HS-27A (cell line): ENCODE measurements around the gene GMDS.

ENCODE experiments used
- DNase-seq: peaks from one replicate; pipeline ENCODE4 v3.0.0-alpha.2; 2012; ENCODE audit warnings: low read depth, missing footprints

GMDS gene

GRCh38 chr6:1604158-1605003, 641.0 kb downstream of the GMDS start:
- no peak for DNase-seq

GRCh38 chr6:1603708-1604107, 641.7 kb downstream of the GMDS start:
- DNase-seq, result no peak

DNA sequence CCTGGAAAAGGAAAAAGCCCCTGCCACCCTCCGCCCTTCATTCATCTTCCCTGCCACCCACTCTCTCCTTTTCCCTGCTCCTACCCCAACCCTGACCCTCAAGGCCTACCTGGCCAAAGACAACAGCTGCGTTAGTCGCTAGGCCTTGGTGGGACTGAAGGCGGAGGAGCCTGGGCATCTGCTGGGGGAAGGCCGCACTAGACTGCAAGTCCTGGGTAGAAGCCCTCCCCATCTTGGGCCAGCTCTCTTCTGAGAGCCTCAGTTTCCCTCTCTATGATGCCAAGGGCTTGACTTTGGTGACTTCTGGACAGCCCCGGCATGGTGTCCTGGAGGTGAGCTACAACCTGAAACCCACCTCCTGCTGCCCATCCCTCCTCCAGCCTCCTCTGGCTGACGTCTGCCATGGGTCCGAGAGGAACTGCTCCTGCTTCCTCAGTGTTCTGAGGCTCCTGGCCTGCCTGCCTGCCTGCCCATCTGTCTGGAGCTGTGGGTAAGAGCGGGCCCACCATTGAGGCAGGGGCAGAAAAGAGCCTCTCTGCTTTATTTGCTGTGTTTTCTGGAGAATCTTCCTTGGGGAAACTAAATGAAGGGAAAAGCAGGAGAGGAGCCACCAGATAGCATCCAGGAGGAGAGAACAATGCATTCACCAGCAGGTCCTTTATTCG, 643.2 kb downstream of the GMDS start:
- no peak for DNase-seq

DNA sequence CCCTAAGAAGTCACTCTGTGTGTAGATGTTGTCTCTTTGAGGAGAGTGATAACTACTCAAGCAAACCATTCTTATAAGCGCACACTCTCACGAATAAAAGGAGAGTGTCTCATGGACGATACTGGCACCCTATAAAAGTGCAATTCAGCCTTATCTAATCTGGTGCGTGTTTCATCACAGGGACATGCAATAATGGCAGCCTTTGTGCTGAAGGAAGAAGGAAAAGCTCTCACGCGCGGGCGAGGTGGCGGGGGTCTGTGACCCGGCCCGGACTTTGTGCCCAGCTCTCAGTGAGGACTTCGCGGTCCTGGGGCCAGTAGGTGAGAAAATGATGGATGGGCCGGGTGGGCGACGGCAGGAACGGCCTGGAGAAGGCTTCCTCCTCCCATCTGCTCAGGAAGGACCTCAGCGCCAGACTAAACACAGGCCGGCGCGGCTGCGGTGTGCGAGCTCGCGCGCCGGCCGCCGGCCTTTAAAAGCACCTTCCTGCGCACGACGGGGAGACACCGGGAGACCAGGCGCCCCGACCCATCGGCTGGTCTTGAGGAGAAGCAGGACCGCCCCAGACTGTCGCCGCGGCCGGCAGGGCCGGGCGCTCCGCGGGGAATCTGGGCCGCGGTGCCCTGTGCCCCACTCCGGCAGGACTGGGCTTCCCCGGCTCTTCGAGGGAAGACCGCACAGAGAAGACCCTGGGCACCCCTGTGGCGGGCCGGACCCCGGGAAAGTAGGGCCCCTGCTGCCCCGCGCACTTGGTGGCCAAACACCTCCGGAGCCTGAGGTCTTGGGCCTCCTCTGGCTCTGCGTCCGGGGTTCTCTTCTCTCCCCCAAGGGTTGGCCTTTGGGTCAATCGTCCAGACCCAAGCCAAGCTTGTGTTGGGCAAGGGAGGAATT, 644.0 kb downstream of the GMDS start:
- no peak for DNase-seq

GRCh38 chr6:1600764-1601157, 644.6 kb downstream of the GMDS start:
- DNase-seq, result no peak

- DNase-seq, result no peak
These were observed 645.2 kb downstream of the GMDS start for GRCh38 chr6:1600063-1600763.

DNA sequence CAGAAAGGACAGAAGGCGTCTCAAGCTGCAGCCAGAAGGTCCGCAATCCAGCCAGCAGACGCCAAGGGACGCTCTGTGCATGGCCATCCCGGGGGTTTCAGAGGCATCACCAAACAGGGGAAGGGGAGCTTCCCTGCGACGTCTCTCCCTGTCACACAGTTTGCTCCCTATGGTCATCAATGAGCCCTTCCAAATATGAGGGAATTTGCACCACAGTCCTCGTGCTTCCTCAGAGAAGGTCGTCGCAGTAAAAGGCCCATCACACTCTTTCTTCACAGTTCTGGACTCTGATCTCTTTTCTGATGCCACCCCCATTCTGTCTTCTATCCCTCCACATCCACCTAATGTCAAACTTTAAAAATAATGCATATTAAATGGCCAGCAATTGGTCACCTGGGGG, 645.9 kb downstream of the GMDS start:
- DNase-seq, result no peak

DNA sequence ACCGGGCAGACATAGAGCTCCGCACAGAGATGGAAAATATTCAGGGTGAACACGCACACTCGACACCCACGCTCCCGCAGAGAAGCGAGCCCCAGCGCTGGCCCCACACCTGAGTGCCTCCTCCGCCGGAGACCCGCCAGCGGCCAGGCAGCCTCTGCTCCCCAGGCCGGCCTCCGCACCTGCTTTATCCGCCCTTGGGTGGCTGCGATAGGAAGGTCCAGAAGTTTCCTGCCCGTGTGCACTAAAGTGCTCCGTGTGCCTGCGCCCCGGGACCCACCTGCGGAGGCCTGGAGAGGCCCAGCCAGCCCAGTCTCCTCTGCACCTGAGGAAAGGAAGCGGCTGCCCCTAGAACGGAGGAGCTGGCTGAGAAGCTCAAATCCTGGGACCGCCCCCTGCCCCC, 646.5 kb downstream of the GMDS start:
- DNase-seq, result no peak

GRCh38 chr6:1598433-1598832, 647.0 kb downstream of the GMDS start:
- no peak for DNase-seq

- DNase-seq, result no peak
These were observed 647.5 kb downstream of the GMDS start for GRCh38 chr6:1597924-1598323.

GRCh38 chr6:1597121-1597744, 648.2 kb downstream of the GMDS start:
- DNase-seq, result no peak

DNA sequence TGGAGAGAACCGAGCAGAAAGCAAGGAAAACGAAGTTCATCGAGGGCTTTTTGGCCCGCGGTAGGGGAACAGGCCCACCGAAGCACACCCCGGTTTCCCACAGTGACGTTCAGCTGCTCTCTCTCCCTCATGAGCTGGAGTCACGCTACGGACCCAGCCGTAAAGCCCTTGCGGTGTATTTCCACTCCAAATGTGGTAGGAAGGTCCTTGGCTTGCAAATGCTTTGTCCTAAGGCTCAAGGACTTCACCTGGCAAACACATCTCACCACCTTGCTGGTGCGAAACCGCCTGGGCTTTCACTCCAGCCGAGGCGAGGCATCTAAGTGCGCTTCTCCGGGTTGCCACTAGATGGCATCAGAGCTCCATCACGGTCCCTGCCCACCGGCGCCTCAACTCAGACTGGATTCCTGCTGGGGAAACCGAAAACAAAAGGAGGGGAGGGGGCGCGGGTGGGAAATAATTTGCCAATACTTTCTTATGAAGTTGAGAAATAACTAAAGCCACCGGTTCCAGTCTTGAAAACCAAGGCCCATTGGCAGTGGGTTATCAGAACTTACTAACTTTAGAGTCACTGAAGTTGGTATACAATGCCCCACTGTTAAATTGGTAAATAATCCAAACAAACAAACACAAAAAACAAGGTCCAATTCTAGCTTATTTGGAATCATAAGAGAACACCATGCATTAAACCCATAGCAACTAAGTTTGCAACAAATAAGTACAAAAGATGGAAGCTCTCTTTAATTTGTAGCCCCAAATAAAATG, 649.1 kb downstream of the GMDS start:
- no peak for DNase-seq

- no peak for DNase-seq
These were observed 649.9 kb downstream of the GMDS start for GRCh38 chr6:1595271-1596087.

DNA sequence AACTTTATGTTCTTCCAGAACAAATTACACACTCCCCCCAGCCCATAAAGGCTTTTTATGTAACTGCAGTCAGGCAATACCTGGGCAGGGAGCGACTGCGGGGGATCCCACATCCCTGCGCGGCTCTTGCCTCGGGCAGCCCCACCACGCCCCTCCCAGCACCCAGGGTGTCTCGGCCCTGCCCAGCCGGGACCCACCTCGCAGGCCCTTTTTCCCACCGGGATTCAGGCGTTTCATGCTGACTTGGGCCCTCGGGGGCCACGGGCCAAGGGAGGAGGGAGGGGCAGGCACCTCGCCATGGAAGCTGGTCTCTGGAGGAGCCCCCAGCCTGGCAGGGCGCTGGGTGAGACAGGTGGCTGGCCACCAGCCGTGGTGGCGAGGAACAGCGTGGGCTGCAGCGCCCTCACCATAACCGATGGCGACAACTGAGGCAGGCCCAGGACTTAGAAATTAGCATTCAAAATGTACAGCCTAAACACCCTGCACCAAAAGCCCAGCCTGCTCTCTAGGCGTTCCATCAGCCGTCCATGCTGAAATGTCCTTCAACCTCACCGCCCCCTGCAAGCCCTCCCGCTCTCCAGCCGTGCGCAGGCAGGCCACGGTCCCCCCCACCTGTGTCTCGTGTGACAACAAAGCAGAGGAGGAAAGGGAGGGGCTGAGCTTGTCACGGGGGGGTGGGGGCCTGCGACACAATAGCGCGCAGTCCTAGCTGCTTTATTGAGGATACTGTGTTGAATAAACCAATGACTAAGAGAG, 650.8 kb downstream of the GMDS start:
- no peak for DNase-seq

GRCh38 chr6:1593958-1594314, 651.5 kb downstream of the GMDS start:
- DNase-seq, result no peak

- no peak for DNase-seq
These were observed 652.0 kb downstream of the GMDS start for GRCh38 chr6:1593286-1593957.

DNA sequence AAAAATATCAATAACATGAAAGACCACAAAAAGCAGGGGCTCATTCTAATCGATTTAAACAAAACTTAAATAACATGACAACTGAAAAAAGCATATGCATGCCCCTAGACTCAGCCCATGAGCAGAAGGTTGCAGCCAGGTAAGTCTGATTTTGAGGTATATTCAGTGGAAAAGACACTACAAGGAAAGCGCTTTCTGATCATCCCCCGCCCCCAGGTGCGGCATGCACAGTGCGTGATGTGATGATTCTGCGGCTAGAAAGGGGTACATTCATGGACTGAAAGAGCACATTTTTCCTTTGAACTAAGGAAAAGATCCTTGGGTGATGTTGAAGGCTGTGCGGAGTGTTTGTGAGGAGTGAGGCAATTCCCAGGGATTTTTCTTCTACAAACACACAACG, 652.6 kb downstream of the GMDS start:
- no peak for DNase-seq

GRCh38 chr6:1591926-1592325, 653.5 kb downstream of the GMDS start:
- no peak for DNase-seq

DNA sequence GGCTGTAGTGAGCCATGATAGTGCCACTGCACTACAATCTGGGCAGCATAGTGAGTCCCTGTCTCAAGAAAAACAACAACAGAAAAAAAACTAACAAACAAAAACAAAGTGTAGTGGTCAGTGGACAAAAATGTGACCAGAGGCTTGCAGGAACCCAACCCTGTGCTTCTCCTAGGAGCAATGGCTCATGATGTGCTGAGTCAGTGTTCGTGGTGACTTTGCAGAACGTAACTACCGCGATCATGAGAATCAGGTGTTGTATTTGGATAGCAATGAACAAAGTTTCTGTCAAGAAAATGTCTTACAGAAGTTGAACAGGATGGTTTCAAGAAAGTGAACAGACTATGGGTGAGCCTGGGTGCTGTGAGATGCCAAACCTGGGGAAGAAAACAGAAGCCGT, 654.2 kb downstream of the GMDS start:
- no peak for DNase-seq
